ENCODE measurements around the gene NIPSNAP2.

The NIPSNAP2 gene

DNA sequence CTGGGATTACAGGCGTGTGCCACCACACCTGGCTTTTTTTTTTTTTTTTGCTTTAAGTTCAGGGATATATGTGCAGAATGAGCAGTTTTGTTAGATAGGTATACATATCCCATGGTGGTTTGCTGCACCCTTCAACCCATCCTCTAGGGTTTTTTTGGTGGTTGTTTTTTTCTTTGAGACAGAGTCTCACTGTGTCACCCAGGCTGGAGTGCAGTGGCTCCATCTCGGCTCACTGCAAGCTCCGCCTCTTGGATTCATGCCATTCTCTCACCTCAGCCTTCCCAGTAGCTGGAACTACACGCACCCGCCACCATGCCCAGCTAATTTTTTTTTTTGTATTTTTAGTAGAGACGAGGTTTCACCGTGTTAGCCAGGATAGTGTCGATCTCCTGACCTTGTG, 84.4 kb downstream of the NIPSNAP2 start:
- peak; percentile 57 for DNase-seq
